NCI-H510A (cell line): ENCODE measurements around the gene OTUD1.
"Not testable (repeated sequence)": the region's sequence is repeated elsewhere in the genome, so short reads cannot be mapped to it uniquely, and the experiment has no call there.

Experiments
- DNase-seq: peaks from one replicate; lab custom pipeline; 2025; lab: John Stamatoyannopoulos, UW

OTUD1 gene

GRCh38 chr10:23438547-23439451 lies at the start of gene OTUD1:
Gene OTUD1, plus strand, starts transcription at chr10:23439075. Its CDS starts 383 bp downstream, at chr10:23439458.
- peak; percentile 76 for DNase-seq

- DNase-seq: not testable (repeated sequence)
Observed at GRCh38 chr10:23390408-23390807, 48.5 kb upstream of the OTUD1 start.

DNA sequence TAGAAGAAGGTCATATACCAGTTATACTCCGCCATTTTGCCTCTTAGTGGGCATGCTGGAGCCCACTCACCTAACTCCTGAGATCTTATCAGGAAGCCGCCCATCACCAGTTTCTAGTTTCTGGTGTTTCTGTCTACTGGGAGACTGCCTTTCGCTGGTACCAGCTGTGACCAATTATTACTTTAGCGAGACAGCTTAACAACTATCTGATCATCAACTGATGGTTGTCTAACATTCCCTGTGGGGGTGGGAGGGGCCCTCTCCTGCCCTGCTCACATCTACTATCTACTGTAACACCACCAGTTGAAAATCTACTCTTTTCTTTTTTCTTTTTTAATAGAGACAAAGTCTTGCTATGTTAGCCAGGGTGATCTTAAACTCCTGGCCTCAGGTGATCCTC lies 48.1 kb upstream of the OTUD1 start:
- DNase-seq: no peak

DNA sequence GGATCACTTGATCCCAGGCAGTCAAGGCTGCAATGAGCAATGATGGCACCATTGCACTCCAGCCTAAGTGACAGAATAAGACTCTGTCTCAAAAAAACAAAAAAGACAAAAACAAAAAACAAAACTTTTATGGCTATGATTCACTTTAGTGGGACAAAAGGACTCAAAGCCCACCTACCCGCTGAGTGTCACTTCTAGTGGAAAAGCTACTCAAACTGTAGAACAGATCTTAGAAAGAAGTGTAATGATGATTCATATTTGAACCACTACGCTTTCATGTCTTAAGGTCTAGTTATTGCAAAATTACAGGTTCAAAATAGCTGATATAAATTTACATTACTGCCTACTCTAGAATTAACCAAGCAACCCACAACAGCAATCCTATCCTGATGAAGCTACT lies 47.1 kb upstream of the OTUD1 start:
- DNase-seq: no peak

GRCh38 chr10:23395017-23395416 lies 43.9 kb upstream of the OTUD1 start:
- no peak for DNase-seq

- no peak for DNase-seq
Observed at GRCh38 chr10:23396695-23397094, 42.2 kb upstream of the OTUD1 start.

DNA sequence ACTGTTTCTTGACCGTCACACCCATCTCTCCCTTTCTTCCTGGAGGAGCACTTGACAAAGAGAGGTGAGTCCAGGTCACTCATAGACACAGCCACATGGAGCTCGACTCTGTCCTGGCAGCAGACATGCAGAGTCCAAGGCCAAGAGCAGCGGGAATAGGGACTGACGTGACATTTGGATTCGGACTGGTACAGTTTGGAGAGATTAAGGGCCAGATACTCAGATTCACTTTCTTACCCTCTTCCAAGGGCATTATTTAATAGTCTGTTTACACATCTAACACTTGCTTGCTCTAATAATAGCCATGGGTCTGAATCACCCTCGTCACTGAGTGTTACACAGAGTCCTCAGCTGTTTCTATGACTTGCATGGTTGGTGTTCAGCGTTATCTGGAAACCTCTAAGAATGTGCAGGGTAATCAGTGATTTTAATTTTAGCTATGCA lies 39.2 kb upstream of the OTUD1 start:
- DNase-seq: no peak

DNA sequence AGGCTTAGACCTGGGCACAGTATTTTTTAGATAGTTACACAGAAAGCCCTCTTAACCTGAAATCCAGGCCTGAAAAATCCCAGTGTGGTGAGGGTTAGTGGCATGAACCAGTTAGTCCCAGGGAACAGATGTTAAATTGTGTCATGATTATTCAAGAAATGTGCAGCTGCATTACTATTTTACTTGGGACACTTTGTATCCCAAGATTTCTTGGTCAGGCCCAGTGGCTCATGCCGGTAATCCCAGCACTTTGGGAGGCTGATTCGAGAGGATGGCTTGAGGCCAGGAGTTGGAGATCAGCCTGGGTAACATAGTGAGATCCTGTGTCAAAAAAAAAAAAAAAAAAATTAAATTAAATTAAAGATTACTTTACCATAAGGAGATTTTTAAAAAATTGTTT lies 36.0 kb upstream of the OTUD1 start:
- DNase-seq: no peak

GRCh38 chr10:23403278-23403677 lies 35.6 kb upstream of the OTUD1 start:
- DNase-seq: no peak

GRCh38 chr10:23403719-23404118 lies 35.2 kb upstream of the OTUD1 start:
- no peak for DNase-seq

- no peak for DNase-seq
Observed at GRCh38 chr10:23404461-23404980, 34.4 kb upstream of the OTUD1 start.

DNA sequence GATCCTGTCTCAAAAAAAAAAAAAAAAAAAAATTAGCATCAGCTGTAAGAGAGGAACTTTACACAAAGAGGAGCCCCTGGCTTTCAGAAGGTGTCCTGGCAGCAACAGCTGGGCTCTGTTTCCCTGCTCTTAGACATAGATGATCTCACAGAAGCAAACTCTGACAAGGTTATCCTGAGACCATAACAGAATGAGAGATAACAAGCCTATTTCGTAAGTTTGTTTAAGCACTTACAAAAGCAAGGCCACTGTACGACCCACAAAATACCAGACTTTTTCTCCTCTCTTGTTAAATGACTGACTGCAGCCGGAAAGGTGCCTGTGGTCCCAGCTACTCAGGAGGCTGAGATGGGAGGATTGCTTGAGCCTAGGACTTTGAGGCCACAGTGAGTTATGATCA lies 33.3 kb upstream of the OTUD1 start:
- no peak for DNase-seq

GRCh38 chr10:23406409-23406808 lies 32.5 kb upstream of the OTUD1 start:
- no peak for DNase-seq

- no peak for DNase-seq
Observed at GRCh38 chr10:23408330-23408976, 30.4 kb upstream of the OTUD1 start.

GRCh38 chr10:23412223-23412622 lies 26.7 kb upstream of the OTUD1 start:
- no peak for DNase-seq

DNA sequence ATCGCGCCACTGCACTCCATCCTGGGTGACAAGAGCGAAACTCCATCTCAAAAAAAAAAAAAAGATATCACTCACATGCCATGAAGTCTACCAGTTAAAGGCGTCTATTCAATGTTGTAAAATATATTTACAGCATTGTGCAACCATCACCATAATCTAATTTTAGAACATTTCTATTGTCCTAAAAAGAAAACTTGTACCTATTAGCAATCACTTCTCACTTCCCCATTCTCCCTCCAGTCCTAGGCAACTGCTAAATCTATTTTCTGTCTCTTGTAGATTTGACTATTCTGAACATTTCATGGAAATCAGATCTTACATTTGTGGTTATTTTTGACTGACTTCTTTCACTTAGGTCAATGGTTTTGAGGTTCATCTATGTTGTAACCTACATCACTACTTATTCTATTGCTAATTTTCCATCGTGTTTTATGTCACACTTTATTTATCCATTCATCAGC lies 25.2 kb upstream of the OTUD1 start:
- DNase-seq: no peak

DNA sequence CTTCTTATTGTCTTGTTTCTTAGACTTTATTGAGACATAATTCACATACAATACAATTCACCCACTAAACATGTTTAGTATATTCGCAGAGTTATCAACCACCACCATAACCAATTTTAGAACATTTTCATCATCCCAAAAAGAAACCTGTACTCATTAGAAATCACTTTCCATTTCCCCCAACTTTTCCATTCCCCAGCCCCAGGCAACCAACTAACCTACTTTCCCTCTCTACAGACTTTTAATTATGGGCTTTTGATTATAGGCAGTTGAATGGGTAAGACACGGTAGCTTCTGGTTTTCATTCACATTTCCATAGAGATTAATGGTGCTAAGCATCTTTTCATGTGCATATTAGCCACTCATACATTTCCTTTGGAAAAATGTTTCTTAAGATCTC lies 24.2 kb upstream of the OTUD1 start:
- no peak for DNase-seq

DNA sequence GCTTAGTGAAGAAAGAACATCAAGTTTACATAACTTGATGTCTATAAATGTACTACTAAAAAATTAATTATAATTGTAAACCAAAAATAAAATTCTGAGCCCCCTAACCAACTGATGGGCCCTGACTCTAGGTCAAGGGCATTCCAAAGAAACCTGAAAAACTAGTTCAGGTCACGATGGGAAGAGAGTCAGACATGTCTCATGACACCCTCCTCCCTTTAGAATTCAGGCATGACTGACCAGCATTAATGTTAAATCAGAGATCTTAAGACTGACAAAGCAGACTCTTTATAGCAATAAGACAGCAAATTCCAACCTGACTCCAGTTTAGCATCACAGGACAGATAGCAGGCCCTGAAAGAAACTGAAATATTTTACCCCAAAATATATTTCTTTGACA lies 21.6 kb upstream of the OTUD1 start:
- DNase-seq: no peak

DNA sequence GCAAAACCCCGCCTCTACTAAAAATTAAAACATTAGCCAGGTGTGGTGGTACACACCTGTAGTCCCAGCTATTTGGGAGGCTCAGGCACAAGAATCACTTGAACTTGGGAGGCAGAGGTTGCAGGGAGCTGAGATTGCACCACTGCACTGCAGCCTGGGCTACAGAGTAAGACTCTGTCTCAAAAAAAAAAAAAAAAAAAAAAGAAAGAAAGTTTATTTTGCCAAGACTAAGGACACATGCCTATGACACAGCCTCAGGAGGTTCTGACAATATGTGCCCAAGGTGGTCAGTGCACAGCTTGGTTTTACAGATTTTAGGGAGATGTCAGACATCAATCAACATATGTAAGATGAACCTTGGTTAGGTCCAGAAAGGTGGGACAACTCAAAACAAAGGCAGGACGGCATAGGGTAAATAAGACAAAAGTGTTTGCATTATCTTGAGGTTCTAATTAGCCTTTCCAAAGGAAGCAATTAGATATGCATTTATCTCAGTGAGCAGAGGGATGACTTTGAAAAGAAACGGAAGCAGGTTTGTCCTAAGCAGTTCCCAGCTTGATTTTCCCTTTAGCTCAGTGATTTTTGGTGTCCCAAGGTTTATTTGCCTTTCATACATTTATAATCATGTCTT lies 20.7 kb upstream of the OTUD1 start:
- no peak for DNase-seq

- no peak for DNase-seq
Observed at GRCh38 chr10:23419201-23419600, 19.7 kb upstream of the OTUD1 start.

GRCh38 chr10:23419655-23420329 lies 19.1 kb upstream of the OTUD1 start:
- DNase-seq: no peak

DNA sequence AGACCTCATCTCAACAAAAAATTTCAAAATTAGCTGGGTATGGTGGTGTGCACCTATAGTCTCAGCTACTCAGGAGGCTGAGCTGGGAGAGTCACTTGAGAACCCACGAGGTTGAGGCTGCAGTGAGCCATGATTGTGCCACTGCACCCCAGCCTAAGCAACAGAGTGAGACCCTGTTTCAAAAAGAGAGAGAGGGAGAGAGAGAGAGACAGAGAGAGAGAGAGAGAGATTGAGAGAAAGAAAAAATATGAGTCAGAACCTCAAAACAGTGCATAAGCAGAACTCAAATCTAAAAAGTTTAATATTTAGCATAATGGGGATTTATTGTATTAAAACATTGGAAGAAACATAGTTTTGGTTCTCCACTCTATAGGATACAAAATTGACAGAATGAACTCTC lies 17.5 kb upstream of the OTUD1 start:
- DNase-seq: no peak
